ENCODE measurements around the gene DCAF12.

Gene DCAF12

GRCh38 chr9:34085581-34086500 lies 40.7 kb downstream of the DCAF12 start:
- TF ChIP-seq CTCF (IDR thresholded peaks at IDR 0.05; ENCODE audit: insufficient read depth, low read length, missing control alignments), result no peak
- no peak for DNase-seq (ENCODE audit: low read depth, low spot score)
- ChIA-PET POLR2A (interaction anchor here (1.2 kb wide), 1 partner anchor 73 kb away, joined by 4 read pairs; no protein-coding TSS in a partner anchor), CTCF (interaction anchor here (1.4 to 2.7 kb wide), 3 partner anchors 11 to 272 kb away, joined by 5 to 12 read pairs (median 6); no protein-coding TSS in a partner anchor)
- H3K4me3 ChIP-seq (ENCODE audit: low read depth, low read length), result no peak overlapping the region

- CTCF ChIA-PET, result interaction anchor here (1.0 to 2.9 kb wide), 5 partner anchors 11 to 271 kb away, joined by 3 to 34 read pairs (median 5); no protein-coding TSS in a partner anchor
- H3K4me3 ChIP-seq (ENCODE audit: low read depth, low read length), result no peak overlapping the region
- DNase-seq (ENCODE audit: low read depth, low spot score), result no peak
- POLR2A ChIA-PET, result interaction anchor here (1.2 kb wide), 1 partner anchor 74 kb away, joined by 4 read pairs; no protein-coding TSS in a partner anchor
- TF ChIP-seq CTCF (IDR thresholded peaks at IDR 0.05; ENCODE audit: insufficient read depth, low read length, missing control alignments), result no peak
These were observed 41.9 kb downstream of the DCAF12 start for GRCh38 chr9:34084562-34084961.

- no peak overlapping the region for H3K4me3 ChIP-seq (ENCODE audit: low read depth, low read length)
- no peak for DNase-seq (ENCODE audit: low read depth, low spot score)
- TF ChIP-seq CTCF (IDR thresholded peaks at IDR 0.05; ENCODE audit: insufficient read depth, low read length, missing control alignments), result no peak
- POLR2A ChIA-PET, result interaction anchor here (1.9 kb wide), 1 partner anchor 30 kb away, joined by 4 read pairs; no protein-coding TSS in a partner anchor
- CTCF ChIA-PET, result no interaction called here
These were observed 47.3 kb downstream of the DCAF12 start for GRCh38 chr9:34079181-34079580.

- no peak for TF ChIP-seq CTCF (IDR thresholded peaks at IDR 0.05; ENCODE audit: insufficient read depth, low read length, missing control alignments)
- peak; percentile 44 for DNase-seq (ENCODE audit: low read depth, low spot score)
- ChIA-PET POLR2A (interaction anchor here (0.6 to 0.9 kb wide), 4 partner anchors 16 to 126 kb away, joined by 3 to 4 read pairs (median 4); partner anchors contain the start of gene UBAP2), CTCF (interaction anchor here (0.7 to 4.2 kb wide), 51 partner anchors 8 to 449 kb away, joined by 3 to 62 read pairs (median 5); partner anchors contain the start of gene UBAP2)
- no peak overlapping the region for H3K4me3 ChIP-seq (ENCODE audit: low read depth, low read length)
These were observed 53.5 kb downstream of the DCAF12 start for GRCh38 chr9:34072868-34073590.

GRCh38 chr9:34072410-34072809 lies 54.1 kb downstream of the DCAF12 start:
- ChIA-PET POLR2A (no interaction called here), CTCF (interaction anchor here (0.7 to 4.2 kb wide), 21 partner anchors 7 to 448 kb away, joined by 3 to 62 read pairs (median 11); partner anchors contain the start of gene UBAP2)
- DNase-seq (ENCODE audit: low read depth, low spot score), result no peak
- no peak overlapping the region for H3K4me3 ChIP-seq (ENCODE audit: low read depth, low read length)
- TF ChIP-seq CTCF (IDR thresholded peaks at IDR 0.05; ENCODE audit: insufficient read depth, low read length, missing control alignments), result no peak
